Fibroblast of the conjunctiva (primary cell): Measurements from ENCODE around the gene TEX52.
"Not testable (repeated sequence)": the region's sequence is repeated elsewhere in the genome, so short reads cannot be mapped to it uniquely, and the experiment has no call there.

Source experiments
- DNase-seq: peaks from one replicate; pipeline ENCODE4 v3.0.0-alpha.2; 2010; ENCODE audit warnings: low read depth

The TEX52 gene

DNA sequence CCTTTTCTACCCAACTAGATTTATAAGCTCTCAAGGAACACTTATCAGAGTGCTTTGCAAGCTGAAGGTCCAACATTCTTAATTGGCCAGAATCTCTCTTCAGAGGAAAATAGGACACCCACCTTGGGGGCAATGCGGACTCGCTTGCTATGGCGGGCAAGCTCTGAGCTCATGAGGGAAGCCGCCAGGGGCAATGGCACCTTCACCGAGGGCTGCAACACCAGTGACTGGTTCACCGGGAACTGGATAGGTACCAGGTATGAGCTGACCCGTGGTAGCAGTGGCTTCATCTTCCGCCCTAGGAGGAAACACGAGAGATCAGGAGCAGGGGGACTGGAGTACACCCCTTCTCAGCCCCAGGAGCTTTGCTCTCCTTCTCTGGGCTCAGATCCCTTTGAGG lies 7.4 kb upstream of the TEX52 start:
- no peak for DNase-seq

DNA sequence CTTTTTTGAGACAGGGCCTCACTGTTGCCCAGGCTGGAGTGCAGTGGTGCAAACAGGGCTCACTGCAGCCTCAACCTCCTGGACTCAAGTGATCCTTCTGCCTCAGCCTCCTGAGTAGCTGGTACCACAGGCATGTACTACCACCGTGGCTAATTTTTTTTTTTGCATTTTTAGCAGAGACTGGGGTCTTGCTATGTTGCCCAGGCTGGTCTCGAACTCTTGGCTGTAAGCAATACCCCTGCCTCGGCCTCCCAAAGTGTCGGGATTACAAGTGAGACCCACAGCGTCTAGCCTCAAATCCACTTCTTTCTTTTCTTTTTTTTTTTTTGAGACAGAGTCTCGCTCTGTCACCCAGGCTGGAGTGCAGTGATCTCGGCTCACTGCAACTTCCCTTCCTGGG lies 6.6 kb upstream of the TEX52 start:
- DNase-seq, result not testable (repeated sequence)

DNA sequence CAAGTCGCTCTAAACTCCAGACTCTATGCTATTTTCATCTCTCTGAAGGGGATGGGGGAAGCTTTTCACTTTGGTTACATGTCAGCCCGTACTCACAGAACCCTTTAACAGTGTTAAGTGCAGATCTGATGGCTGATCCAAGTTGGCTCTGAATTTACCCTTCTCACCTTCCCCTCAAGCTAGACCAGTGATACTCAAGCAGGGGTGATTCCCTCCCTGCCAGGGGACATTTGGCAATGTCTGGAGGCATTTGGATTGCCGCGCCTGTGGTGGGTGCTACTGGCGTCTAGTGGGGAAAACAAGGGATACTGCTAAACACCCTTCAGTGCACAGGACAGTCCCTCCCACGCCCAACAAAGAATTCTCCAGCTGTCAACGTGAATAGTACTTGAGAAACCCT lies 6.0 kb upstream of the TEX52 start:
- DNase-seq, result no peak

DNA sequence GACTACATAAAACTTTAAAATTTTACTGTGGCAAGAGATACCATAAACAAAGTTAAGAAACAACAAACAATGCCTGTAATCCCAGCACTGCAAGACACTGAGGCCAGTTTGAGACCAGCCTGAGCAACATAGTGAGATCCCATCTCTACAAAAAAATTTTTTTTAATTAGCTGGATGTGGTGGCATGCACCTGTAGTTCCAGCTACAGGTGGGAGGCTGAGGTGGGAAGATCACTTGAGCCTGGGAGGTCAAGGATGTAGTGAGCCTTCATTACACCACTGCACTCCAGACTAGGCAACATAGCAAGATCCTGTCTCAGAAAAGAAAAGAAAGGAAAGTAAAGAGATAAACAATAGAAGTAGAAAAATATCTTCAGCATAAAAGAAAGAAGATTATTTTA lies 3.3 kb upstream of the TEX52 start:
- no peak for DNase-seq

DNA sequence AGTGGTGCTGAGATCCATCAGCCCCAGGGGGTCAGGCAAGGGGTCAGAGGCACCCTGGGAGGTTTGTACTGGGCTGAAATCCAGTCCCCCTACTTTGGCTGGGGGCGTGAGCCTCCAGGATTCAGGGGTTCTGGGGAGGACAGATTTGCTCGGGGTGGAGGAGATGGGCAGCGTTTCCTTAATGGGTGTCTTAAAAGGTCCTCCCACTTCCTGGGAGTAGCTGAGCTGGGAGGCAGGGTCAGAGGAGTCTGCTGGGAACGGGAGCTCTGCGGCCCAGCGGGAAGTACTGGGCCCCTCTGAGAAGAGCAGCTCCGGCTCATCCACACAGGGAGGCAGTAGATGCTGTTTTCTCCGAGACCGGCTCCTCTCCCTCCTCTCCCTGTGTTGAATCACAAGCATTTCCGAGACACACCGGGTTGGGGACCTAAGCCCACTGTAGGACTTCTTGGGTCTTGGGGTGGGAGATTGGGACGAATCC lies 2.1 kb upstream of the TEX52 start:
- no peak for DNase-seq

DNA sequence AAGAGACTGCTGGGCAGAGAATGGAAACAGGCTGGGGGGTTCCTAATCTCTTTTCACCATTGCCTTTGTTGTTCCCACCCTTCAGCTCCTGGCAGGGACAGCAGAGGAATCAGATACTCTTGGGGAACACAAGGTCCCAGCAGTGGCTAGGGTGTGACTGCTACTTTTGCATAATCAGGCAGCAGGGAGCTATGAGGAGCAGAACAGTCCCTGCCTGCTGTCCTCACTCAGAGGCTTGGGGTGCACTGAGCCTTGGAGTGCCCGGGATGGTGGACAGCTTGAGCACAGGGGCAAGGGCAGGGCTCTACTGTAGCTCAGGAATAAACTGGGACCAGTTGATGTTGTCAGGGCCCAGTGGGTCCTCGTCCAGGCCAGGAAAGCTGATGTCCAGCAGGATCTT lies 1.5 kb upstream of the TEX52 start:
- DNase-seq, result no peak

DNA sequence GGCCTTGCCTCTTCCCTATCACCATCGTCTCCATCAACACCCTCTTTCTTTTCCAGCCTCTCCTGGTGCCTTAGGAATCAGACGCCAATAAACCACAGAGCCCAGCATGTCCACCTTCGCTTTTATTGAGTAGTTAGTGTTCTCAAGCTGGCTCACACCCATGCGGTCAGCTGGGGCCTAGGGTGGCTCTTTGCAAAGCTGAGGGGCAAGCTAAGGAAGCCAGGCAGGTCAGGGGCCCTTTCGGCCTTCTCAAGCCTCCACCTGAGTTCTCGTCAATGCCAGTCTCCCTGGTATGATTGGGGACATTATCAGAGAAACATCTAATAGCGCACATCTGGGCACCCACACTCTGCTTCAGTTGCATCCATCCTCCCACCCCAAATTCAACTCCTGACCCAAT lies 737 bp upstream of the TEX52 start:
- DNase-seq, result no peak

DNA sequence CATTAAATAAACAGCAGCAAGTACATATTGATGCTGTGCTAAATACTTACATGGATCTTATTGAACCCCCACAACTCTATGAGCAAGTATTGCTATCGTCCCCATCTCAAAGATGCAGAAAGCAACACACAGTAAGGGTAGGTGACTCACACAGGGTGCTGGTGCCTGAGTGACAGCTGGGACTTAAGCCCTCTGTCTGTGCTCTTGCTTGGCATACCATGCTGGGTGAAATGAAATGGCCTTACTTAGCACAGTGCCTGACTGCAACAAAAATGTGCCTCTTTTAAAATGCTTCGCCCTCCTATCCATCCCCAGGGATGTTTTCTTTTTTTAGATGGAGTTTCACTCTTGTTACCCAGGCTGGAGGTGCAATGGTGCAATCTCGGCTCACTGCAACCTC lies 788 bp downstream of the TEX52 start:
- no peak for DNase-seq

DNA sequence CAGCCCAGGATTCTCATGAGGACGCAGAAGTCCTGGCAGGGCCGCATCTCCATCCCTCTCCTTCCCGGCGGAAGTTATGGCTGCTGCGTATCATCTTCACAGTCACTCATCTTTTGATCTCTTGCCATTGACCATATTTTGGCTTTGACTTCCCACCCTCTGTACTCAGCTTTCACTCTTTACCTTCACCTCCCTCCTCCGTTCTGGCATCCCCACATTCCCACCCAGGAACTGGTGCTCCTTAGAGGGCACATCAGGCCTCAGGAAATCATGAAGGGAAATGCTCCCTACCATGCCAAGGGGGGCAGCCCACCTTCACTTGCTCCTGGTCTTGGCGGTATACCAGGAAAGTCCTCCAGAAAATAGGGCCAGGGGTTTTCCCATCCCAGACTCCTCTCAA lies 1.3 kb downstream of the TEX52 start:
- DNase-seq, result no peak

DNA sequence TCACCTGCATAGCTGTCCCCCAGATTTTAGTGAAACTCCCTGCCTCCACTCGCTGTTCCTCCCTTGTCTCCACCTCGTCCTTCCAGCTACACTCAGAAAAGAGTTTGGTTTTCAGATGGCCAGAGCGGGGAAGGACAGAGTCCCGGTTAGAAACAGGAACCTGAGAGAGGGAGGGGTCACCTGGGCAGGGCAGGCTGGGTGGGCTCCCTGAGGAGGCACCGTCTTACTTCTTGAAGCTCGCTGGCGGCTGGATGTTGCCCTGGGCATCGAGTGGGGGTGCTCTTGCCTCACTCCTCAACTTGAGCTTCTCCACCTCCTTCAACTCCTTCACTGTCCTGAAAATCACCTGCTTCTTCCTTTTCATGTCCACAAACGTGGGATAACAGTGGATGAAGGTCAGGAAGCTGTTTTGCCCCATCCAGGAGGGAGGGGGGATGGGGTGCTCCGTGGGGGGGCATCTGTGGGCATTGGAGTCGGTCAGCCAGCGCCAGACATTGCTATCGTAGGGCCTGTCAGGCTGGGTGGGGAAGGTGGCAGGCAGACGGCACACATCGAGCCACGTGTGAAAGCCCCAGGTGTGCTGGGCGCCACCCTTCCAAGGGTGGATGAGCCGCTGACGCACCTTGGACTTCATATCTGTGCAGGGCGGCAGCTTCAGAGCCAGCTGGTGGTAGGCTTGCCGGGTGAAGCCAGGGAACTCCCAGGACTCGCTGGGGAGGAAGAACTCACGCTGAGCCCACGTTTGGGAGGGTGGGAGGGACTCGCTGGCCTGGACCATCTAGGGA lies 2.0 kb downstream of the TEX52 start:
- DNase-seq, result no peak

DNA sequence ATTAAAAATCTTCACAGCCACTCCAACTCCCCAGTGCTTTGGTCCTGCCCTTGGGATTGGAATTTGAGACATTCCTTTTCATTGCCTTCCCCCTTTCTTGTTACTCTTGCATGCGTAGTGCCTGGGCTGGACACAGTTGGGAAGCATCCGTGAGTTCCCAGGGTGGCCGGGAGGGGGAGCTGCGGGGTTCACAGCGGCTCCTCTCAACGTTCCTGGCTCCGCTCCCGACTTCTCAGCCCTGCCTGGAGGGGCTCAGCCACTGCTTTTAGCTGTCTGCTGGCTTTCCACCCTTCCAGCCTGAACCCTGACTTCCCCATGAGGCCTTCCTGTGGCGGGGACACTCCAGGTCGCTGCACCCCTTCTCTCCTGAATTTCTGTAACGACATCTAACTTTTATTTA lies 3.2 kb downstream of the TEX52 start:
- DNase-seq, result no peak

DNA sequence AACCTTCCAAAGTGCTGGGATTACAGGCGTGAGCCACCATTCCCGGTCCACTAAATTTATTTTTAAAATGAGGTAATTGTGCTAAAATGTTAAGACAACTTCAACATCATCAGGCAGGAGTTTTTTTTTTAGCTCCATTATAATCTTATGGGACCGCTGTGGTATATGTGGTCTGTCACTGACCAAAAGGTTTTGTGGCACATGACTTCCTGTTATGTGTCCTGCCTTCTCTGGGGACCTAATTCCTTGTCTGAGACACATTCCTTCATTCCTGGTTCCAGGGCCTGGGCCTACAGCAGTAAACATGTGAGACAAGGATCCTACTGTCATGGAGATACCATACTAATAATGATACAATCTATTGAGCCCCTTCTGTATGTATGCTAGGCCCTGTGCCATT lies 4.9 kb downstream of the TEX52 start:
- no peak for DNase-seq

DNA sequence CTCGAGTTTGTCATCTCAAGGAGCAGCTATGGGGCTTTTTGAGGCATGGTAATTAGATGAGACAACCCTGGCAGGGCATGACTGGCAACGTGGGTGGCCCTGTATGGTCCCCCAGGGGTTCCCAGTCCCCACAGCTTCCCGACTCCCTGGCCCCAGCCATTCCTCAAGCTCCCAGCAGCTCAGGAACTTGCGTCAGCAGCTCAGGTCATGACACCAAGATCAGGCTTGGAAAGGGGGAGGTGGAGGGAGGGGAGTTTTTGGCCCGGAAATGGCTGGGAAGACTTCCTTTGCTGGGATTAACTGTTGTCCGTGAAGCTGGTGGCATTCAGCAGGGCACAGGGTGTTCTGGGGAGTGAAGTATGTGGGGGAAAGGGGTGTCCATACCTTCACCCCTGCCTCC lies 11.6 kb downstream of the TEX52 start:
- no peak for DNase-seq

DNA sequence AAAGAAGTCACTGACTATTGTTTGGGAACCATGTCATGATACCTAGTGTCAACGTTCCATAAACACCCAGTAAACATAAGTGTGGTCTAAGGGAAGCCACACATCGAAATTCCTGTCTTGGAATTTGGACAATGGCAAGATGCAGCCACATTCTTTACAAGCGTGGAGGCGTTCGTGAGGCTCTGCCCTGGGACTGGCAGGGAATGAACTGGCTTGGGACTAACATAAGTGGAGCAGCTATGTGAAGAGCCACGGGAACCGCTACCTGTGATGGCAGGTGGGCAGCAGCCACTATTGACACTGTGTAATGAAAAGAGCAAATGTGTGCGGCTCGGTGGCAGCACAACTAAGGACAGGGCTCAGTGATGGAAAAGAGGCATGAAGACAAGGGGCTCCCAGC lies 12.1 kb downstream of the TEX52 start:
- no peak for DNase-seq

DNA sequence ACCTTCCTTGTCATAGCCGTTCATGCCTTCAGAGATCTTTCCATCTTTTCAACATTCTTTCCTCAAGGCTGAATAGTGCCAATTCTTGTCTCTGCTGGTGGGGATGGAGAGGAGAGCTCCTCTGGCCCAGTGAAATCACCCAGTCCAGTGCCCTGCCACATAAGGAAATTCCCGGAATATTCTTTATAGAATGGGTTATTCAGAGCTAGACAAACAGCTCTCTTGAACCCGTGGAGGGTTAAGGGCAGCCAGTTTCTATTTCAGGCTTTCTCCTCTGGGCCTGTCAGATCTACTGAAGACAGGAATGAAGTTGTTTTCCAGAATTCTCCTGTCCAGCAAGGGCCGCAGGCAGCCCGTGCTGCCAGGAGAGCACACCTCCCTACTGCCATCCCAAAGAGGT lies 13.9 kb downstream of the TEX52 start:
- DNase-seq, result no peak

DNA sequence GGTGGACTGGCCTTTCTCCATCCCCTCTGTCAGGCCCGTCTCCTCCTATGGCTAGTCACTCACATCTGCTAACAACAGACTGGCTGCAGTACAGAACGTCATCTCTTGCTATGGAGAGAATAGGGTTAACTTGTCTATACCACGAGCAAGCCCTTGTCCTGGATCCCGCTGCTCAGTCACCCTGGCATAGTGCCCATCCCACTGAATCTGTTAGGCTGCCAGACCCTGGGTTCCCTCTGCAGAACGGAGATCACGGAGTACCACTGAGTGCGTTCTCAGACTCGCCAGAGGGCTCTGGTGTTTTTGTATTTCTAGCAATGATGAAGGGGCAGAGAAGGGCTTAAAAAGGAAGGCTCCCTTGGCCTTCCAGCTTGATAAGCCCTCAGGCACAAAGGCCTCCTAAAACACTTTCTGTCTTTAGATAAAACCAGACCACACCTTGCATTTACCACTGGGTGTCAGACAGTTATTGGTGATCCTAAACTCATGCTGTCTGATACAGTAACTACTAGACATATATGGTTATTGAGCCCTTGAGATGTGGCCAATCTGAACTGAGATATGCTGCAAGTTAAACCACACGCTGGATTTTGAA lies 15.7 kb downstream of the TEX52 start:
- no peak for DNase-seq

DNA sequence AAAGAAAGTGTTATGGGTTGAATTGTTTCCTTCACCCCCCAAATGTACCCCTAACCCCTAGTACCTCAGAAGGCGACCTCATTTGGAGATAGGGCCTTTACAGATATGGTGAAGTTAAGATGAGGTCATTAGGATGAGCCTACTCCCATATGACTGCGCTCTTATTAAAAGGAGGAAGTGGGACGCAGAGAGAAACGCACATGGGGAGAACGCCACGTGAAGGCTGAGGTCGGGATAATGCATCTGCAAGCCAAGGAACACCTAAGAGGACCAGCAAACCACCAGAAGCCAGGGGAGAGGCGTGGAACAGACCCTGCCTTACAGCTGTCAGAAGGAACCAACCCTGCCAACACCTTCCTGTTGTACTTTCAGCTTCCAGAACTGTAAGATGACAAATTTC lies 20.3 kb downstream of the TEX52 start:
- no peak for DNase-seq

DNA sequence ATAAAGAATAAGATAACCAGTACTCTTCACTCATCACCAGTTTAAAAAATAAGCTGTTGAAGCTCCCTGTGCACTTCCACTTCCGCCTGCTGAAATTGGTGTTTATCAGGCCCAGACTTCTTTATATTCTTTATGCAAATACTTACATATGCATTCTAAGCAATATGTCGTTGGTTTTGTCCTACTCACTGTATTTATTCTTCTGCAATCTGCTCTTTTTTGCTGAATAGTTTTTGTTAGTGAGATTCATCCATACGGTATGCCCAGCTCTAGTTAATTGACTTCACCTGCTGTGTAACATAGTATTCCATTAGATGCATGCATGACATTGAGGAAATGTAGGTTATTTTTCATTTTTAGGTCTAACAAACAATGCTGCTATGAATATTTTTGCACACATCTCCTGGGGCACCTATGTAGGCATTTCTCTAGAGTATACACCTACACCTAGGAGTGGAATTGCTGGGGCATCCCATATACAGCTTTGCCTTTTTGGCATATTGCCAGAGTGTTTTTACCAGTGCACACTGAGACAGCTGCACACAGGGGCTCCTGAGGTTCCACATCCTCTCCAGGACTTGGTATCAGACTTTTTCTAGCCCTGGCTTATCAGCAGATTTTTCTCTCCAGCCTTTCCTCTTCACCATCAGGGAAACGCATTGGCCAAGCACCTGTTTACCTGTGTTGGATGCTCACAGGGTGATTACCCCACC lies 21.0 kb downstream of the TEX52 start:
- DNase-seq, result no peak

DNA sequence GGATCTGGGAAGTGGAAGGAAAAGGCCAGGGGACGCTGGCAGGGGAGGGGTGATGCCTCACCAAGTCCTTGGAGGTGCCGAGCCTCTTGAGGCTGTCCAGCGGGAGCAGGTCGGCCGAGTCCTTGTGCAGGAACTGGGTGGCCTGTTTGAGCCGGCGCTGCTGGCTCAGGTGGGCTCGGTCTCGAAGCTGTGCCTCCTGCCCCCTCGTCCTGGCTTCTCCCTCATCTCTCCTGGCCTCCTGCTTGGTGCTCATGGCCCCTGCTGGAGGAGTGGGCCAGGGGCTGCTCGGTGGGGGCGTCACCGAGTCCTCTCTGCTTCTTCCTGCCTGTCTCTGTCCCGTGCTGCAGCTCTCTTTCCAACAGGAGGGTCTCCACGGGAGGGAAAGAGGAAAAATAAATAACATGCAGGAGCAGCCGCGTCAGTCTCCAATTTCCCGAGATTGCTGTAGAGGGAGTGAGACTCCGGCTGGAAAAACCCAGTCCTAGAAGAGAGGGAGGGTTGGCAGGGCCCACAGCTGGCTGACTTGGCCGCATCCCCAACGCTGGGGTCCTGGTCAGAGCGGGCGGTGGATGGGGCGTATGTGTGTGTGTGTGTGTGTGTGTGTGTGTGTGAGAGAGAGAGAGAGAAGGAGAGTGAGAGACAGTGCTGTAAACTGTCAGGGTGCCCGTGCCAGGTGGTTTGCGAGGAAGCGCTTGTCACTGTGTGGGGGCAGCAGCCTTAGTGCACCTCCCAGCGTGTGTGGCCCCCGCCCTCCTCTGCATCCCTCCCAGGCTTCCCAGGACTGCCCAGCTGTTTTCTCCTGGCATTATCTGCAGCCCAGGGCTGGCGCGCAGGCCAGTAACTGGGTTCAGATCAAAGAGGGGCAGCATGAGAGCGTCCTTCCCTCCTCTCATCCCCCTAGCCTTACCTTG lies 22.0 kb downstream of the TEX52 start, which contains the start of gene NRIP2:
NRIP2 (minus strand) TSS at position 455 of the 911 bp plus-strand sequence; CDS start at position 403, 52 bp downstream.
- DNase-seq, result peak; percentile 42

DNA sequence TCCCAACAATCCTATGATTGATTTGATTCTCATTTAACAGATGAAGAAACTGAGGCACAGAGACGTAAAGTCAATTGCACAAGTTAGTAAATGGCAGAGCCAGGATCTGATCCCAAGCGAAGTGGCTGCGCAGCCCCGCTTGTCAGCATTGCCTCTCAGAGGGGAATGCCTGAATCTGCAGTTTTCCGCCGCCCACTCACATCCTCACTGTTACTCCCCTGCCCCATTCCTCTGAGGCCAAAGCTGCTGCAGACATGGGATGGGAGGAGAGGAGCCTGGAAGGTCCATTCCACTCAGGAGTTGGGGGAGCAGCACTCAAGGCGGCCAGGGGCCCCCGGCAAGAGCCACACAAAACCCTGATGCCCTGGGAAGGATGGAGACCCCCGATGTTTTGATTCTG lies 23.0 kb downstream of the TEX52 start:
- DNase-seq, result no peak

DNA sequence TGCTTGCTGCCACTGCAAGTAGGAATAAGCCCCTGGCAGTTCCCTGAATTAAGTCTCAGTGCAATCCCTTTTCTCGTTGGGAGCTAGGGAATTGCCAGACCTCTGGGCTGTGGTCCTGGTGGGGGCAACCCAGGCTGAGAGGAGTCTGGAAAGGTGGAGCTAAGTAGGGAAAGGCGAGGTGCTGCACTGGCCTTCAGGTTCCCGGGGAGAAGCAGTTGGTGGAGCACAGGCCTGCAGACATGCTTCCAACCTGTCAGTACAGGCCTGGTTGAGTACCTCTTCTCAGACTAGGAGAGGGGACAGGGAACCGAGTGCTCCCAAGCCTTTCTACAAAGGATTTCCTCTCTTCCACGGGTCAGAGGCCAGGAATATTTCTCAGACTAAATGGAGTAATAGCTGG lies 23.5 kb downstream of the TEX52 start:
- no peak for DNase-seq

DNA sequence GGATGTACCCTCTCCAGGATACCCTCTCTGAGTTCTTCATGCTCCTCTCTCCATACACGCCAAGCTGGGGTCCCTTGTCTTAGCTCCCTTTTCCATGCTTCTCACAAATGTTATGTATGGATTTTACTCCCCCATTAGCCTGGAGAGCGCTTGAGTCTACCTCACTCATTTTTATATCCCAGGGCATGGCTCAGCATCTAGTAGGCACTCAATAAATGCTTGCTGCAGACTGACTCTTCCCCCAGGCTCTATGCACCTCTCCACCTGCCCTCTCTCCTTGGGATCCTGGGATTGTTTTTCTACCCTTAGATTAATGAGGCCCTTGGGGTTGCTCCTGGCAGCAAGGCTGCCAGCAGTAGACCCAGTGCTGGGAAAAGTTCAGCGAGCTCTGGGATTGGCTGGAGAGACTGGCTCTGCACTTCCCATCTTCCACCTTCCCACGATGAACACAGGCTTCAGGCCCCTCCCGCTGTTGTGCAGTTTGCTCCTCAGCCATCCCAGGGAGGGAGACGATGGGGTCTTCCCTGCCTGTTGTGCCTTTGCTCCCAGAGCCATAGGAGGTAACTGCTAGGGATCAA lies 24.2 kb downstream of the TEX52 start:
- no peak for DNase-seq
